GM12891 (cell line): ENCODE results near the gene SSUH2.

Experiments
- PAX5 ChIP-seq: IDR thresholded peaks from 2 replicates; pipeline ENCODE4 v1.6.1; 2011; ENCODE audit warnings: low read length, moderate library complexity, mild to moderate bottlenecking; ENCODE audit not compliant: insufficient read depth, severe bottlenecking
- POLR2A ChIP-seq: IDR thresholded peaks from 2 replicates; pipeline ENCODE4 v1.6.1; 2011; ENCODE audit warnings: low read depth, low read length, control low read depth
- POLR2AphosphoS5 ChIP-seq: IDR thresholded peaks from 2 replicates; pipeline ENCODE4 v1.6.1; 2011; ENCODE audit warnings: low read depth, low read length, control low read depth
- POU2F2 ChIP-seq: IDR thresholded peaks from 2 replicates; pipeline ENCODE4 v1.6.1; 2011; ENCODE audit warnings: low read depth, mild to moderate bottlenecking, control low read depth, low read length, moderate library complexity
- SPI1 ChIP-seq: IDR thresholded peaks from 2 replicates; pipeline ENCODE4 v1.6.1; 2011; ENCODE audit warnings: low read depth, low read length, control low read depth
- TAF1 ChIP-seq: IDR thresholded peaks from 2 replicates; pipeline ENCODE4 v1.6.1; 2011; ENCODE audit warnings: low read depth, low read length, control low read depth

- no peak for TF ChIP-seq TAF1
- TF ChIP-seq POLR2AphosphoS5: no peak
- TF ChIP-seq POLR2A: no peak
- TF ChIP-seq SPI1: no peak
- TF ChIP-seq PAX5: no peak
- no peak for TF ChIP-seq POU2F2
Observed at GRCh38 chr3:8604988-8605387, 39.6 kb downstream of the SSUH2 start.
